MM.1S (cell line): ENCODE data around the gene CUL3.

Source experiments
- DNase-seq: peaks from one replicate; pipeline ENCODE4 v3.0.0-alpha.2; 2015
- H2AFZ ChIP-seq: fragments of 300-600 bp; sonication (generic); 2 replicates; pipeline ENCODE4 v1.6.0; 2016; ENCODE audit warnings: antibody characterized with exemption, low read length
- H3F3A ChIP-seq: fragments of 300-600 bp; sonication (generic); 2 replicates; pipeline ENCODE4 v1.6.1; 2016; ENCODE audit warnings: mild to moderate bottlenecking, antibody characterized with exemption, low read length, moderate library complexity, mixed read lengths; ENCODE audit not compliant: insufficient read depth
- H3K27ac ChIP-seq: fragments of 300-600 bp; sonication (generic); 2 replicates; pipeline ENCODE4 v1.5.1; 2016; ENCODE audit warnings: mild to moderate bottlenecking, low read length
- H3K27me3 ChIP-seq: fragments of 300-600 bp; sonication (generic); replicated peaks from 2 replicates; pipeline ENCODE4 v1.6.0; 2016; ENCODE audit warnings: low read length; ENCODE audit not compliant: insufficient read depth
- H3K36me3 ChIP-seq: fragments of 300-600 bp; sonication (generic); replicated peaks from 2 replicates; pipeline ENCODE4 v1.6.1; 2016; ENCODE audit warnings: mild to moderate bottlenecking, low read length, mixed read lengths; ENCODE audit not compliant: insufficient read depth
- H3K4me1 ChIP-seq: fragments of 300-600 bp; sonication (generic); 2 replicates; pipeline ENCODE4 v1.6.1; 2016; ENCODE audit warnings: low read length, mixed read lengths
- H3K4me2 ChIP-seq: fragments of 300-600 bp; sonication (generic); 2 replicates; pipeline ENCODE4 v1.6.0; 2016; ENCODE audit warnings: low read depth, low read length
- H3K4me3 ChIP-seq: fragments of 300-600 bp; sonication (generic); 2 replicates; pipeline ENCODE4 v1.5.1; 2016; ENCODE audit warnings: low read length, mixed read lengths
- H3K79me2 ChIP-seq: fragments of 300-600 bp; sonication (generic); 2 replicates; pipeline ENCODE4 v1.6.1; 2016; ENCODE audit warnings: mixed run types, low read length, mixed read lengths
- H3K9ac ChIP-seq: fragments of 300-600 bp; sonication (generic); 2 replicates; pipeline ENCODE4 v1.6.1; 2016; ENCODE audit warnings: low read length, mixed read lengths
- H3K9me2 ChIP-seq: fragments of 300-600 bp; sonication (generic); replicated peaks from 2 replicates; pipeline ENCODE4 v1.6.1; 2016; ENCODE audit warnings: mild to moderate bottlenecking, low read length, mixed read lengths; ENCODE audit not compliant: insufficient read depth
- H3K9me3 ChIP-seq: fragments of 300-600 bp; sonication (generic); replicated peaks from 2 replicates; pipeline ENCODE4 v1.6.1; 2016; ENCODE audit warnings: mild to moderate bottlenecking, low read length, mixed read lengths; ENCODE audit not compliant: insufficient read depth
- H4K20me1 ChIP-seq: fragments of 300-600 bp; sonication (generic); 2 replicates; pipeline ENCODE4 v1.6.1; 2016; ENCODE audit warnings: mild to moderate bottlenecking, low read length, moderate library complexity, mixed read lengths; ENCODE audit not compliant: insufficient read depth
- EZH2 ChIP-seq: fragments of 300-600 bp; sonication (generic); optimal IDR thresholded peaks from 2 replicates; pipeline ENCODE3; 2017; ENCODE audit warnings: low read depth, mild to moderate bottlenecking, antibody characterized with exemption, low read length, mixed read lengths
- EZH2phosphoT487 ChIP-seq: fragments of 300-600 bp; sonication (generic); IDR thresholded peaks from 2 replicates; pipeline ENCODE4 v1.6.1; 2018; ENCODE audit warnings: antibody characterized with exemption, low read length
- TF ChIP-seq, protein P1 (sequence below): fragments of 300-600 bp; sonication (generic); IDR thresholded peaks from 2 replicates; pipeline ENCODE4 v1.5.1; 2016; ENCODE audit warnings: antibody characterized with exemption, low read length, mixed read lengths

The CUL3 gene

GRCh38 chr2:224569654-224570053 lies 15.5 kb downstream of the CUL3 start:
- H3K4me3 ChIP-seq = no peak overlapping the region
- no peaks in the 10 kb centered on the region for H3K4me1 ChIP-seq
- no peaks in the 10 kb centered on the region for H3F3A ChIP-seq
- no peak overlapping the region for H2AFZ ChIP-seq
- H4K20me1 ChIP-seq = peaks cover 55% of the 10 kb centered on the region
- H3K27ac ChIP-seq = no peak overlapping the region
- no peak for TF ChIP-seq EZH2phosphoT487
- no peak for TF ChIP-seq EZH2
- TF ChIP-seq, protein P1, sequence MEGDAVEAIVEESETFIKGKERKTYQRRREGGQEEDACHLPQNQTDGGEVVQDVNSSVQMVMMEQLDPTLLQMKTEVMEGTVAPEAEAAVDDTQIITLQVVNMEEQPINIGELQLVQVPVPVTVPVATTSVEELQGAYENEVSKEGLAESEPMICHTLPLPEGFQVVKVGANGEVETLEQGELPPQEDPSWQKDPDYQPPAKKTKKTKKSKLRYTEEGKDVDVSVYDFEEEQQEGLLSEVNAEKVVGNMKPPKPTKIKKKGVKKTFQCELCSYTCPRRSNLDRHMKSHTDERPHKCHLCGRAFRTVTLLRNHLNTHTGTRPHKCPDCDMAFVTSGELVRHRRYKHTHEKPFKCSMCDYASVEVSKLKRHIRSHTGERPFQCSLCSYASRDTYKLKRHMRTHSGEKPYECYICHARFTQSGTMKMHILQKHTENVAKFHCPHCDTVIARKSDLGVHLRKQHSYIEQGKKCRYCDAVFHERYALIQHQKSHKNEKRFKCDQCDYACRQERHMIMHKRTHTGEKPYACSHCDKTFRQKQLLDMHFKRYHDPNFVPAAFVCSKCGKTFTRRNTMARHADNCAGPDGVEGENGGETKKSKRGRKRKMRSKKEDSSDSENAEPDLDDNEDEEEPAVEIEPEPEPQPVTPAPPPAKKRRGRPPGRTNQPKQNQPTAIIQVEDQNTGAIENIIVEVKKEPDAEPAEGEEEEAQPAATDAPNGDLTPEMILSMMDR = no peak
- H3K9me2 ChIP-seq = no peaks in the 10 kb centered on the region
- peaks cover 100% of the 10 kb centered on the region for H3K79me2 ChIP-seq
- DNase-seq = no peak
- no peaks in the 10 kb centered on the region for H3K27me3 ChIP-seq
- peaks cover 7% of the 10 kb centered on the region; the same call in 1 of the 2 replicates for H3K36me3 ChIP-seq
- H3K9ac ChIP-seq = no peak overlapping the region
- H3K4me2 ChIP-seq = no peak overlapping the region
- no peaks in the 10 kb centered on the region for H3K9me3 ChIP-seq

DNA sequence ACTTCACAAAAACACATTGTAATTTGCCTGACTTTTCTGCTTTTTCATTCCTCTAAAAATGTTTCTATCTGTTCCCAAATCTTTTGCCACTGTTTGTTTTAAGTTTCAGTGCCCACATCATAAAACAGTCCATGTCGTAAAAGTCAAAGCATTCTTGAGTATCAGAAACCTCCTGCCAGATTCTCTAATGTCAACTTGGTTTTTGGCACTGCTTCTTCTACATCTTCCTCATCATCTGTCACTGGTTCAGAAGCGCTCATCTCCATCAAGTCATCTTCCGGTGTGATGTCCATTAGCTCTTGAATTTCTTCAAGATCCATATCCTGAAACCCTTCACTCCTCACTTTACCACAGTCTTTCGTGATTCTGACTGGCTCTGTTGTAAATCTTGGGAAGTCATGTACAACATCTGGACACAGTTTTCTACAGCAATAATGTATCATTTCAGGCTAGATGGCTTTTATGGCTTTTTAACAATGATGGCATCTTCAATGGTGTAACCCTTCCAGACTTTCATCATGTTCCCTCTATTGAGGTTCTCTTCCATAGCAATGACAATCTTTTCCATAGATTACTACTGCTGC lies 19.6 kb downstream of the CUL3 start:
- no peak for DNase-seq
- no peaks in the 10 kb centered on the region for H3K9me2 ChIP-seq
- H3K4me2 ChIP-seq = no peak overlapping the region
- H3F3A ChIP-seq = no peaks in the 10 kb centered on the region
- no peak overlapping the region for H3K9ac ChIP-seq
- H3K4me1 ChIP-seq = no peaks in the 10 kb centered on the region
- H4K20me1 ChIP-seq = peaks cover 58% of the 10 kb centered on the region
- peaks cover 100% of the 10 kb centered on the region for H3K79me2 ChIP-seq
- no peak overlapping the region for H3K27ac ChIP-seq
- no peak overlapping the region for H2AFZ ChIP-seq
- no peaks in the 10 kb centered on the region for H3K9me3 ChIP-seq
- peaks cover 7% of the 10 kb centered on the region; the same call in 1 of the 2 replicates for H3K36me3 ChIP-seq
- H3K27me3 ChIP-seq = no peaks in the 10 kb centered on the region
- TF ChIP-seq EZH2phosphoT487 (no peak), EZH2 (no peak)
- TF ChIP-seq, protein P1 = no peak
- H3K4me3 ChIP-seq = no peak overlapping the region

- peaks cover 7% of the 10 kb centered on the region; the same call in 1 of the 2 replicates for H3K36me3 ChIP-seq
- H3K4me1 ChIP-seq = no peaks in the 10 kb centered on the region
- no peak overlapping the region for H3K27ac ChIP-seq
- no peaks in the 10 kb centered on the region for H3K27me3 ChIP-seq
- no peaks in the 10 kb centered on the region for H3F3A ChIP-seq
- no peaks in the 10 kb centered on the region for H3K9me2 ChIP-seq
- H3K4me2 ChIP-seq = no peak overlapping the region
- TF ChIP-seq EZH2phosphoT487 = no peak
- TF ChIP-seq, protein P1 = no peak
- no peak for TF ChIP-seq EZH2
- H3K9ac ChIP-seq = no peak overlapping the region
- no peaks in the 10 kb centered on the region for H3K9me3 ChIP-seq
- no peak for DNase-seq
- H4K20me1 ChIP-seq = peaks cover 63% of the 10 kb centered on the region
- H3K4me3 ChIP-seq = no peak overlapping the region
- H3K79me2 ChIP-seq = peaks cover 100% of the 10 kb centered on the region
- H2AFZ ChIP-seq = no peak overlapping the region
These were observed 21.6 kb downstream of the CUL3 start for GRCh38 chr2:224563537-224563936.
